Measurements from ENCODE around the gene MUC6. TPM values are rescaled to one million over a fixed set of nuclear protein-coding genes. Genes with fewer than 3 reads are reported as not detected.

Gene MUC6
- total RNA-seq, 1 experiment from 2014 or later, result 0.07 TPM

GRCh38 chr11:1024597-1025409, 11.7 kb downstream of the MUC6 start:
- H3K4me2 ChIP-seq, result no peak overlapping the region
- no TSS peak for BruUV-seq (replicated peaks)
- H3K4me1 ChIP-seq (replicated peaks; ENCODE audit: insufficient read depth), result no peaks in the 10 kb centered on the region
- no peak overlapping the region for H3K4me3 ChIP-seq
- H3F3A ChIP-seq (ENCODE audit: insufficient read depth, low read depth), result no peaks in the 10 kb centered on the region
- no peaks in the 10 kb centered on the region for H3K79me2 ChIP-seq (ENCODE audit: low read depth)
- H3K9me2 ChIP-seq (ENCODE audit: insufficient read depth), result no peaks in the 10 kb centered on the region
- ChIA-PET POLR2A (ENCODE audit: unreplicated experiment) (no interaction called here), CTCF (no interaction called here)
- no peaks in the 10 kb centered on the region for H3K27me3 ChIP-seq (ENCODE audit: insufficient read depth, low read depth)
- no peaks in the 10 kb centered on the region for H4K20me1 ChIP-seq (ENCODE audit: insufficient read depth)
- no peaks in the 10 kb centered on the region for H3K9me3 ChIP-seq (ENCODE audit: insufficient read depth, low read depth)
- no peak for TF ChIP-seq CTCF (conservative IDR thresholded peaks at IDR 0.05)
- no peak for DNase-seq
- intact Hi-C loops (cut with micrococcal nuclease; ENCODE audit: unreplicated experiment), result no loop called here
- no peaks in the 10 kb centered on the region for H3K36me3 ChIP-seq (ENCODE audit: low read depth)
- H3K27ac ChIP-seq, result no peak overlapping the region
- H2AFZ ChIP-seq, result no peak overlapping the region

- intact Hi-C loops (cut with micrococcal nuclease; ENCODE audit: unreplicated experiment), result no loop called here
- H2AFZ ChIP-seq, result no peak overlapping the region
- no peak overlapping the region for H3K27ac ChIP-seq
- no peaks in the 10 kb centered on the region for H3K9me2 ChIP-seq (ENCODE audit: insufficient read depth)
- H3K4me2 ChIP-seq, result no peak overlapping the region
- H3K4me3 ChIP-seq, result no peak overlapping the region
- DNase-seq, result no peak
- ChIA-PET CTCF (no interaction called here), POLR2A (ENCODE audit: unreplicated experiment) (no interaction called here)
- no peaks in the 10 kb centered on the region for H3K36me3 ChIP-seq (ENCODE audit: low read depth)
- TF ChIP-seq EZH2 (IDR thresholded peaks at IDR 0.05; ENCODE audit: low read depth) (no peak), CTCF (conservative IDR thresholded peaks at IDR 0.05) (no peak)
- H4K20me1 ChIP-seq (ENCODE audit: insufficient read depth), result no peaks in the 10 kb centered on the region
- no TSS peak for BruUV-seq (replicated peaks)
- H3K27me3 ChIP-seq (ENCODE audit: insufficient read depth, low read depth), result no peaks in the 10 kb centered on the region
- no peaks in the 10 kb centered on the region for H3K9me3 ChIP-seq (ENCODE audit: insufficient read depth, low read depth)
- H3K4me1 ChIP-seq (replicated peaks; ENCODE audit: insufficient read depth), result no peaks in the 10 kb centered on the region
- H3K79me2 ChIP-seq (ENCODE audit: low read depth), result no peaks in the 10 kb centered on the region
- no peaks in the 10 kb centered on the region for H3F3A ChIP-seq (ENCODE audit: insufficient read depth, low read depth)
These were observed 12.5 kb downstream of the MUC6 start for GRCh38 chr11:1023811-1024596.

- H3K4me3 ChIP-seq, result no peak overlapping the region
- no peaks in the 10 kb centered on the region for H4K20me1 ChIP-seq (ENCODE audit: insufficient read depth)
- CTCF ChIA-PET, result no interaction called here
- H3K9me2 ChIP-seq (ENCODE audit: insufficient read depth), result no peaks in the 10 kb centered on the region
- no peak for DNase-seq
- no peaks in the 10 kb centered on the region for H3F3A ChIP-seq (ENCODE audit: insufficient read depth, low read depth)
- no TSS peak for BruUV-seq (replicated peaks)
- H3K4me1 ChIP-seq (replicated peaks; ENCODE audit: insufficient read depth), result no peaks in the 10 kb centered on the region
- no peak overlapping the region for H2AFZ ChIP-seq
- H3K9me3 ChIP-seq (ENCODE audit: insufficient read depth, low read depth), result no peaks in the 10 kb centered on the region
- intact Hi-C loops (cut with micrococcal nuclease; ENCODE audit: unreplicated experiment), result no loop called here
- no peak overlapping the region for H3K4me2 ChIP-seq
- no peak overlapping the region for H3K27ac ChIP-seq
- no peaks in the 10 kb centered on the region for H3K27me3 ChIP-seq (ENCODE audit: insufficient read depth, low read depth)
- POLR2A ChIA-PET (ENCODE audit: unreplicated experiment), result no interaction called here
- no peaks in the 10 kb centered on the region for H3K79me2 ChIP-seq (ENCODE audit: low read depth)
- TF ChIP-seq EZH2 (IDR thresholded peaks at IDR 0.05; ENCODE audit: low read depth) (no peak), CTCF (conservative IDR thresholded peaks at IDR 0.05) (no peak)
- no peaks in the 10 kb centered on the region for H3K36me3 ChIP-seq (ENCODE audit: low read depth)
These were observed 13.4 kb downstream of the MUC6 start for GRCh38 chr11:1022908-1023810.
